ENCODE measurements around the gene C1QBP. TPM values are rescaled to one million over a fixed set of nuclear protein-coding genes. Genes with fewer than 3 reads are reported as not detected.
"Not testable (repeated sequence)": the region's sequence is repeated elsewhere in the genome, so short reads cannot be mapped to it uniquely, and the experiment has no call there.

The C1QBP gene
- total RNA-seq, 1 donor from 2014 or later, result 97.0 TPM

- H3K36me3 ChIP-seq, result peaks cover 0 to 46% of the 10 kb centered on the region in 2 donors
- no peak overlapping the region for H3K4me3 ChIP-seq
- no peak overlapping the region for H3K27ac ChIP-seq
- H3K9me3 ChIP-seq, result no peaks in the 10 kb centered on the region
- H3K4me1 ChIP-seq, result peaks cover 5% of the 10 kb centered on the region
- TF ChIP-seq POLR2A (IDR thresholded peaks at IDR 0.05), result no peak
- TF ChIP-seq POLR2AphosphoS5 (IDR thresholded peaks at IDR 0.05; ENCODE audit: insufficient read depth in 1 of 2, low read depth in 1 of 2), result no peak
- TF ChIP-seq CTCF (IDR thresholded peaks at IDR 0.05), result no peak
- H3K27me3 ChIP-seq, result no peaks in the 10 kb centered on the region
- intact Hi-C loops (cut with DNase I), result no loop called here
- DNase-seq (ENCODE audit: extremely low spot score in 2 of 2), result no peak
These were observed 5.3 kb upstream of the C1QBP start for GRCh38 chr17:5444209-5444608.

GRCh38 chr17:5443728-5444127, 4.8 kb upstream of the C1QBP start:
- Histone ChIP-seq H3K9me3 (no peaks in the 10 kb centered on the region), H3K27me3 (no peaks in the 10 kb centered on the region), H3K4me1 (peaks cover 5% of the 10 kb centered on the region), H3K4me3 (no peak overlapping the region), H3K36me3 (peaks cover 0 to 43% of the 10 kb centered on the region in 2 donors), H3K27ac (no peak overlapping the region)
- DNase-seq (ENCODE audit: extremely low spot score in 2 of 2), result no peak
- no peak for TF ChIP-seq POLR2A (IDR thresholded peaks at IDR 0.05)
- intact Hi-C loops (cut with DNase I), result no loop called here

- no peak for TF ChIP-seq POLR2A (IDR thresholded peaks at IDR 0.05)
- peak in 1 of 3 experiments; percentile 16 for TF ChIP-seq CTCF (IDR thresholded peaks at IDR 0.05)
- intact Hi-C loops (cut with DNase I), result no loop called here
- H3K4me3 ChIP-seq, result peak overlapping the region; percentile 84 to 89
- no peaks in the 10 kb centered on the region for H3K27me3 ChIP-seq
- no peak for DNase-seq (ENCODE audit: extremely low spot score in 2 of 2)
- H3K36me3 ChIP-seq, result peaks cover 0 to 24% of the 10 kb centered on the region in 2 donors
- H3K9me3 ChIP-seq, result no peaks in the 10 kb centered on the region
- peaks cover 30% of the 10 kb centered on the region for H3K4me1 ChIP-seq
- peak overlapping the region; percentile 51 for H3K27ac ChIP-seq
These were observed 450 bp upstream of the C1QBP start for GRCh38 chr17:5439446-5439764.

GRCh38 chr17:5437721-5438317, 1.1 kb downstream of the C1QBP start:
- H3K36me3 ChIP-seq, result peaks cover 3 to 27% of the 10 kb centered on the region in 2 donors
- DNase-seq (ENCODE audit: extremely low spot score in 2 of 2), result no peak
- no peaks in the 10 kb centered on the region for H3K27me3 ChIP-seq
- TF ChIP-seq POLR2A (IDR thresholded peaks at IDR 0.05) (no peak), CTCF (IDR thresholded peaks at IDR 0.05) (no peak), POLR2AphosphoS5 (IDR thresholded peaks at IDR 0.05; ENCODE audit: insufficient read depth in 1 of 2, low read depth in 1 of 2) (no peak)
- H3K4me3 ChIP-seq, result peak overlapping the region; percentile 84 to 89
- no peaks in the 10 kb centered on the region for H3K9me3 ChIP-seq
- peaks cover 30% of the 10 kb centered on the region for H3K4me1 ChIP-seq
- no peak overlapping the region for H3K27ac ChIP-seq
- intact Hi-C loops (cut with DNase I), result no loop called here

GRCh38 chr17:5435781-5436315, 3.1 kb downstream of the C1QBP start:
- H3K9me3 ChIP-seq; H3K27ac ChIP-seq; H3K27me3 ChIP-seq; intact Hi-C loops (cut with DNase I); H3K4me3 ChIP-seq; DNase-seq (ENCODE audit: extremely low spot score in 2 of 2): not testable (repeated sequence)
- H3K36me3 ChIP-seq, result peaks cover 3 to 47% of the 10 kb centered on the region in 2 donors
- peaks cover 30% of the 10 kb centered on the region for H3K4me1 ChIP-seq

- no peaks in the 10 kb centered on the region for H3K27me3 ChIP-seq
- TF ChIP-seq POLR2AphosphoS5 (IDR thresholded peaks at IDR 0.05; ENCODE audit: insufficient read depth in 1 of 2, low read depth in 1 of 2) (no peak), POLR2A (IDR thresholded peaks at IDR 0.05) (no peak), CTCF (IDR thresholded peaks at IDR 0.05) (no peak)
- no peaks in the 10 kb centered on the region for H3K9me3 ChIP-seq
- no peak overlapping the region for H3K27ac ChIP-seq
- no peak overlapping the region for H3K4me3 ChIP-seq
- peaks cover 30% of the 10 kb centered on the region for H3K4me1 ChIP-seq
- no peak for DNase-seq (ENCODE audit: extremely low spot score in 2 of 2)
- intact Hi-C loops (cut with DNase I), result no loop called here
- peaks cover 3 to 56% of the 10 kb centered on the region in 2 donors for H3K36me3 ChIP-seq
These were observed 4.0 kb downstream of the C1QBP start for GRCh38 chr17:5434984-5435383.

Measured in vagina (tissue), 2 donors.